Mesenchymal stem cell (in vitro differentiated cells and primary cell): ENCODE data around the gene CCDC78.

Experiments used
- DNase-seq: peaks from one replicate; pipeline ENCODE4 v3.0.0-alpha.2; 2013
- H2AFZ ChIP-seq: one replicate; pipeline ENCODE4 v1.6.1; 2013; ENCODE audit warnings: low read depth, mild to moderate bottlenecking, control low read depth, inconsistent platforms, low read length, moderate library complexity
- H2AK5ac ChIP-seq: 2 replicates; pipeline ENCODE4 v1.6.1; 2013; ENCODE audit warnings: low read length, moderate library complexity, mild to moderate bottlenecking, inconsistent platforms; ENCODE audit not compliant: severe bottlenecking
- H2BK120ac ChIP-seq: one replicate; pipeline ENCODE4 v1.6.1; 2013; ENCODE audit warnings: low read depth, mild to moderate bottlenecking, inconsistent platforms, low read length, moderate library complexity
- H2BK12ac ChIP-seq, 2 experiments: one replicate each; pipeline ENCODE4 v1.6.1; 2013; ENCODE audit warnings: inconsistent platforms in 2 of 2, low read length in 2 of 2, mild to moderate bottlenecking in 2 of 2, moderate library complexity in 2 of 2, control low read depth in 1 of 2
- H2BK15ac ChIP-seq: one replicate; pipeline ENCODE4 v1.6.1; 2013; ENCODE audit warnings: mild to moderate bottlenecking, low read depth, inconsistent platforms; ENCODE audit not compliant: poor library complexity, severe bottlenecking
- H2BK5ac ChIP-seq: 2 replicates; pipeline ENCODE4 v1.6.1; 2013; ENCODE audit warnings: low read depth, mild to moderate bottlenecking, low read length, control low read depth, inconsistent platforms; ENCODE audit not compliant: poor library complexity, severe bottlenecking
- H3K14ac ChIP-seq, 2 experiments: one replicate each; pipeline ENCODE4 v1.6.1; 2013; ENCODE audit warnings: inconsistent platforms in 2 of 2, low read length in 2 of 2, control low read depth in 1 of 2, mild to moderate bottlenecking in 1 of 2, moderate library complexity in 1 of 2
- H3K18ac ChIP-seq, 2 experiments: one replicate each; pipeline ENCODE4 v1.6.1; 2013; ENCODE audit warnings: inconsistent platforms in 2 of 2, low read length in 2 of 2, control low read depth in 1 of 2, low read depth in 1 of 2, mild to moderate bottlenecking in 1 of 2
- H3K23ac ChIP-seq, 2 experiments: one replicate each; pipeline ENCODE4 v1.6.1; 2013; ENCODE audit warnings: inconsistent platforms in 2 of 2, low read length in 2 of 2, mild to moderate bottlenecking in 2 of 2, moderate library complexity in 2 of 2, control low read depth in 1 of 2
- H3K27ac ChIP-seq: 2 replicates; pipeline ENCODE4 v1.5.1; 2013; ENCODE audit warnings: mild to moderate bottlenecking, moderate library complexity, low read length, control low read depth, inconsistent platforms; ENCODE audit not compliant: poor library complexity, severe bottlenecking
- H3K27me3 ChIP-seq, 2 experiments: 2 replicates each; pipeline versions ENCODE4 v1.6.1 to v1.7.0; 2013; ENCODE audit warnings: low read length in 2 of 2, mild to moderate bottlenecking in 2 of 2, moderate library complexity in 2 of 2, control low read depth in 1 of 2, inconsistent platforms in 1 of 2; ENCODE audit not compliant: control insufficient read depth in 1 of 2, insufficient read depth in 1 of 2
- H3K36me3 ChIP-seq, 2 experiments: 2 replicates each; pipeline versions ENCODE4 v1.6.1 to v1.7.0; 2013; ENCODE audit warnings: low read length in 2 of 2, control low read depth in 1 of 2, inconsistent platforms in 1 of 2, low read depth in 1 of 2, mild to moderate bottlenecking in 1 of 2; ENCODE audit not compliant: insufficient read depth in 2 of 2, control insufficient read depth in 1 of 2
- H3K4ac ChIP-seq, 2 experiments: one replicate each; pipeline ENCODE4 v1.6.1; 2013; ENCODE audit warnings: inconsistent platforms in 2 of 2, low read length in 2 of 2, mild to moderate bottlenecking in 2 of 2, moderate library complexity in 2 of 2, control low read depth in 1 of 2, low read depth in 1 of 2
- H3K4me1 ChIP-seq: 2 replicates; pipeline ENCODE4 v1.6.1; 2013; ENCODE audit warnings: low read depth, low read length, control low read depth; ENCODE audit not compliant: control insufficient read depth, insufficient read depth
- H3K4me2 ChIP-seq: 2 replicates; pipeline ENCODE4 v1.6.1; 2013; ENCODE audit warnings: low read length, mild to moderate bottlenecking, inconsistent platforms; ENCODE audit not compliant: poor library complexity, severe bottlenecking
- H3K4me3 ChIP-seq, 2 experiments: 2 replicates each; pipeline versions ENCODE4 v1.5.1 to v1.7.0; 2013; ENCODE audit warnings: low read length in 2 of 2, mild to moderate bottlenecking in 2 of 2, control low read depth in 1 of 2, low read depth in 1 of 2; ENCODE audit not compliant: insufficient read depth in 1 of 2
- H3K79me1 ChIP-seq: replicated peaks from 2 replicates; pipeline ENCODE4 v1.6.1; 2013; ENCODE audit warnings: mild to moderate bottlenecking, control low read depth, low read length, inconsistent platforms; ENCODE audit not compliant: poor library complexity, severe bottlenecking
- H3K9ac ChIP-seq: 2 replicates; pipeline ENCODE4 v1.7.0; 2013; ENCODE audit warnings: mild to moderate bottlenecking, low read length, moderate library complexity
- H3K9me3 ChIP-seq: 2 replicates; pipeline ENCODE4 v1.7.0; 2013; ENCODE audit warnings: mild to moderate bottlenecking, low read length; ENCODE audit not compliant: control insufficient read depth
- H4K8ac ChIP-seq: one replicate; pipeline ENCODE4 v1.6.1; 2013; ENCODE audit warnings: inconsistent platforms, mild to moderate bottlenecking, low read length, moderate library complexity
- H4K91ac ChIP-seq: one replicate; pipeline ENCODE4 v1.6.1; 2013; ENCODE audit warnings: mild to moderate bottlenecking, low read length, inconsistent platforms
- WGBS: methylation state at CpG from one replicate; pipeline ENCODE4 v1.1.7; 2013; ENCODE audit warnings: mixed read lengths; 5-methylcytosine and 5-hydroxymethylcytosine counted together

Gene CCDC78

GRCh38 chr16:728890-729744, 2.9 kb upstream of the CCDC78 start:
- Histone ChIP-seq H2BK12ac (peak overlapping the region in 1 of 2 experiments; percentile 33), H3K9ac (no peak overlapping the region), H3K27me3 (peaks cover 0 to 19% of the 10 kb centered on the region in 2 experiments), H3K4me1 (peaks cover 38% of the 10 kb centered on the region), H3K14ac (no peak overlapping the region), H3K4me2 (peak overlapping the region; percentile 93), H2BK5ac (no peak overlapping the region), H3K4me3 (peak overlapping the region; percentile 8 to 67), H2BK120ac (no peak overlapping the region), H3K36me3 (peaks cover 20 to 53% of the 10 kb centered on the region in 2 experiments), H3K4ac (no peak overlapping the region), H3K27ac (no peak overlapping the region), H3K23ac (no peak overlapping the region), H2AK5ac (no peak overlapping the region), H2AFZ (no peak overlapping the region), H3K9me3 (no peaks in the 10 kb centered on the region), H2BK15ac (no peak overlapping the region), H3K18ac (peak overlapping the region in 1 of 2 experiments; percentile 41), H3K79me1 (no peaks in the 10 kb centered on the region), H4K8ac (no peak overlapping the region), H4K91ac (peak overlapping the region; percentile 59)
- peak; percentile 33 for DNase-seq
- WGBS, result 70% methylated on average over 55 of the region's 55 CpGs

DNA sequence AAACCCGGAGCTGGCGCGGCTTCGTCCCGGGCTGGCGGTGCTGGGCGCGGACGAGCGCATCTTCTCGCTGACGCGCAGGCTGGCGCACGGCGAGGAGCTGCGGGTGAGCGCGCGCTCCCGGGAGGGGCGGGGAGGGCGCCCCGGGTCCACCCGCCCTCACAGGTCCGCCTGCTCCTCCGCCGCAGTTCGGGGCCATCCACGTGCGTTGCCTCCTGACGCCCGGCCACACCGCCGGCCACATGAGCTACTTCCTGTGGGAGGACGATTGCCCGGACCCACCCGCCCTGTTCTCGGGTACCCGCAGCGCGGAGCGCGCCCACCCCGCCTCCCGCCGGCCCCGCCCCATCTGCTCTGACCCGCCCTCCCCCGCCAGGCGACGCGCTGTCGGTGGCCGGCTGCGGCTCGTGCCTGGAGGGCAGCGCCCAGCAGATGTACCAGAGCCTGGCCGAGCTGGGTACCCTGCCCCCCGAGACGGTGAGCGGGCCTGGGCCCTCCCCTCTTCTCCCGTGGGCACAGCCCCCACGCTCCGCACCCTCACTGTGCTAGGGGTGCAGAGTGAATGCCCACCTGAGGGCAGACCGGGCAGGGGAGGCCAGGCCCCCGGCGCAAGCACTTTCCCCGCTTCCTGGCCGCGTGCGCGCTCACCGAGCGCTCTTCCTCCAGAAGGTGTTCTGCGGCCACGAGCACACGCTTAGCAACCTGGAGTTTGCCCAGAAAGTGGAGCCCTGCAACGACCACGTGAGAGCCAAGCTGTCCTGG, 2.1 kb upstream of the CCDC78 start:
- Histone ChIP-seq H3K4me3 (peak overlapping the region; percentile 56 to 82), H3K4me2 (peak overlapping the region; percentile 93), H2BK12ac (peak overlapping the region in 1 of 2 experiments; percentile 27), H3K4me1 (peaks cover 38% of the 10 kb centered on the region), H3K27ac (no peak overlapping the region), H2AK5ac (no peak overlapping the region), H3K18ac (peak overlapping the region; percentile 40 to 98), H3K4ac (peak overlapping the region in 1 of 2 experiments; percentile 78), H3K79me1 (no peaks in the 10 kb centered on the region), H4K8ac (peak overlapping the region; percentile 31), H4K91ac (peak overlapping the region; percentile 93), H2AFZ (peak overlapping the region; percentile 68), H3K36me3 (peaks cover 12 to 49% of the 10 kb centered on the region in 2 experiments), H2BK120ac (peak overlapping the region; percentile 44), H3K27me3 (peaks cover 0 to 19% of the 10 kb centered on the region in 2 experiments), H2BK5ac (no peak overlapping the region), H3K23ac (peak overlapping the region in 1 of 2 experiments; percentile 94), H2BK15ac (peak overlapping the region; percentile 34), H3K9ac (peak overlapping the region; percentile 22), H3K14ac (peak overlapping the region in 1 of 2 experiments; percentile 94), H3K9me3 (no peaks in the 10 kb centered on the region)
- WGBS, result 1% methylated on average over 45 of the region's 80 CpGs
- peak; percentile 89 for DNase-seq

DNA sequence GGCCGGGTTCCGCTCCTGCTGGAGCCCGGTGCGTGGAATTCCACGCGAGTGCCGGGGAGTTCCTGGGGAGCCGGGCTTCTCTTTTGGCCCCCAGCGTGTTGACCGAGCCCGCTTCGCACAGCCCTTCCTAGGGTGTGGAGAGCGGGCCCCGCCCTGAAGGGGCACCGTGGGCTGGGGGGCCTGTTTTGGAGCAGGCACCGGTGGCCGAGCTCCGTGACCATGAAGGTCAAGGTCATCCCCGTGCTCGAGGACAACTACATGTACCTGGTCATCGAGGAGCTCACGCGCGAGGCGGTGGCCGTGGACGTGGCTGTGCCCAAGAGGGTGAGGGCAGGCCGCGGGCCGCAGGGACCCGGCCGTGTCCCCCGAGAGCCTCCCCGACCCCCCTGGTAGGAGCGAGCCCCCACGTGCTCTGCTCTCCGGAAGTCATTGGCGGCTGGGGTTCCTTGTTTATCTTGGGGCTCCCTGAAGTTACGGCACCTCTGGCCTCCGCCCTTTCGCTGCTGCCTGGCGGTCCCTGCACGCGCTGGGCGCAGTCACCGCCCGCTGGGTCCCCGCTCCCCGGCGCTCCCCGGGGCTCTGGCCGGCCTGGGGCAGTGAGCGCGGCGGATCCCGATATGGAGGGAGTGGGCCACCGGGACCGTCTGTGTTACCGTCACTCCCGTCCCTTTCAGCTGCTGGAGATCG, 1.2 kb upstream of the CCDC78 start:
- H3K79me1 ChIP-seq, result no peaks in the 10 kb centered on the region
- peak overlapping the region; percentile 19 to 95 for H3K4ac ChIP-seq
- peak overlapping the region; percentile 71 to 98 for H3K18ac ChIP-seq
- H2AK5ac ChIP-seq, result no peak overlapping the region
- peaks cover 0 to 19% of the 10 kb centered on the region in 2 experiments for H3K27me3 ChIP-seq
- peak overlapping the region; percentile 51 for H2AFZ ChIP-seq
- no peak for DNase-seq
- peaks cover 6 to 49% of the 10 kb centered on the region in 2 experiments for H3K36me3 ChIP-seq
- peak overlapping the region; percentile 56 to 82 for H3K4me3 ChIP-seq
- peaks cover 38% of the 10 kb centered on the region for H3K4me1 ChIP-seq
- H3K27ac ChIP-seq, result no peak overlapping the region
- no peaks in the 10 kb centered on the region for H3K9me3 ChIP-seq
- WGBS, result 2% methylated on average over 53 of the region's 61 CpGs
- H3K14ac ChIP-seq, result peak overlapping the region in 1 of 2 experiments; percentile 92
- H4K91ac ChIP-seq, result peak overlapping the region; percentile 67
- peak overlapping the region; percentile 84 for H3K9ac ChIP-seq
- H4K8ac ChIP-seq, result peak overlapping the region; percentile 47
- H2BK15ac ChIP-seq, result peak overlapping the region; percentile 55
- H2BK5ac ChIP-seq, result no peak overlapping the region
- H2BK120ac ChIP-seq, result peak overlapping the region; percentile 44
- peak overlapping the region; percentile 93 for H3K4me2 ChIP-seq
- H3K23ac ChIP-seq, result peak overlapping the region in 1 of 2 experiments; percentile 63
- peak overlapping the region in 1 of 2 experiments; percentile 83 for H2BK12ac ChIP-seq
